ENCODE measurements around the gene BRIP1. TPM values are rescaled to one million over a fixed set of nuclear protein-coding genes. Genes with fewer than 3 reads are reported as not detected.

Gene BRIP1
- total RNA-seq, 3 donors from 2014 or later (not counting 1 experiment from before 2014, with no cell fraction given) = 2.7 to 3.7 (median 2.9) TPM

DNA sequence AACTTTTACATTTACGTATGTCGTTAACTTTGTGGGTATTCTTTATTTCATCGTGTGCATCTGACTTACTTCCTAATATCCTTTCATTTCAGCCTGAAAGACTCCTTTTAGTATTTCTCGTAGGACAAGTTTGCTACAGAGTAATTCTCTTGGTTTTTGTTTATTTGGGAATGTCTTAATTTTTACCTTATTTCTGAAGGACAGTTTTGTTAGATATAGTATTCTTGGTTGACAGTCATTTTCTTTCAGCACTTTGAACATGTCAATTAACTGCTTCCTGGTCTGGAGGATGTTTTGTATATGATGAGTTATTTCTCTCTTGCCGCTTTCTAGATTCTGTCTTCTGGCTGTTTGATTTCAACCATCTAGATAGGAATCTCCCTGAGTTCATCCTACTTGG is 163.1 kb downstream of the BRIP1 start:
- Mint-ChIP-seq H3K4me3 (no peak overlapping the region), H3K27ac (no peak overlapping the region), H3K36me3 (peaks cover 40% of the 10 kb centered on the region), H3K9me3 (peaks cover 20% of the 10 kb centered on the region in 2 donors), H3K27me3 (ENCODE audit: low read depth in 2 of 2) (no peaks in the 10 kb centered on the region), H3K4me1 (no peaks in the 10 kb centered on the region)
- no peaks in the 10 kb centered on the region for H3K27me3 ChIP-seq (ENCODE audit: control insufficient read depth, insufficient read depth, low read length)
- 100% methylated on average over 1 of the region's 5 CpGs for WGBS (ENCODE audit: insufficient coverage)
- TF ChIP-seq, protein P1, sequence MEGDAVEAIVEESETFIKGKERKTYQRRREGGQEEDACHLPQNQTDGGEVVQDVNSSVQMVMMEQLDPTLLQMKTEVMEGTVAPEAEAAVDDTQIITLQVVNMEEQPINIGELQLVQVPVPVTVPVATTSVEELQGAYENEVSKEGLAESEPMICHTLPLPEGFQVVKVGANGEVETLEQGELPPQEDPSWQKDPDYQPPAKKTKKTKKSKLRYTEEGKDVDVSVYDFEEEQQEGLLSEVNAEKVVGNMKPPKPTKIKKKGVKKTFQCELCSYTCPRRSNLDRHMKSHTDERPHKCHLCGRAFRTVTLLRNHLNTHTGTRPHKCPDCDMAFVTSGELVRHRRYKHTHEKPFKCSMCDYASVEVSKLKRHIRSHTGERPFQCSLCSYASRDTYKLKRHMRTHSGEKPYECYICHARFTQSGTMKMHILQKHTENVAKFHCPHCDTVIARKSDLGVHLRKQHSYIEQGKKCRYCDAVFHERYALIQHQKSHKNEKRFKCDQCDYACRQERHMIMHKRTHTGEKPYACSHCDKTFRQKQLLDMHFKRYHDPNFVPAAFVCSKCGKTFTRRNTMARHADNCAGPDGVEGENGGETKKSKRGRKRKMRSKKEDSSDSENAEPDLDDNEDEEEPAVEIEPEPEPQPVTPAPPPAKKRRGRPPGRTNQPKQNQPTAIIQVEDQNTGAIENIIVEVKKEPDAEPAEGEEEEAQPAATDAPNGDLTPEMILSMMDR (IDR thresholded peaks at IDR 0.05) = no peak
- no peaks in the 10 kb centered on the region for H3K4me1 ChIP-seq (ENCODE audit: control insufficient read depth, insufficient read depth, low read length)
- H3K36me3 ChIP-seq (ENCODE audit: control insufficient read depth, insufficient read depth, low read length) = no peaks in the 10 kb centered on the region
- intact Hi-C loops (cut with micrococcal nuclease) = no loop called here
- DNase-seq (no peak), ATAC-seq (no peak)
- peaks cover 10% of the 10 kb centered on the region for H3K9me3 ChIP-seq (ENCODE audit: control insufficient read depth, insufficient read depth, low read length)
- H3K4me3 ChIP-seq (ENCODE audit: low read length) = no peak overlapping the region
- H3K27ac ChIP-seq (ENCODE audit: low read length) = no peak overlapping the region

DNA sequence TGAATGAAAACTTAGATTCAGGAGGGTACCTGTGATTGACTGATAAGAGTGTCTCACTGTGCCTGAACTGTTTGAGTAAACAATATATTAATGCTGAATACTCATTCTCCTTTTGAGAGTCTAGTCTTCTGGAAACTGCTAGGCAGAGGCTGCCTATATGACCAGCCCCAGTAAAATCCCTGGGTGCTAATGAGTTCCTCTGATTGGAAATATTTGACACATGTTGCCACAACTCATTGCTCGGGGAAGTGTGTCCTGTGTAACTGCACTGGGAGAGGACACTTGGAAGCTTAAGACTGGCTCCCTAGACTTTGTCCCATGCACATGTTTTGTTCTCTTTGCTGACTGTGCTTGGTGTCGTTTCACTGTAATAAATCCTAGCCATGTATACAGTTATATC is 163.6 kb downstream of the BRIP1 start:
- no peak overlapping the region for H3K27ac Mint-ChIP-seq
- peaks cover 40% of the 10 kb centered on the region for H3K36me3 Mint-ChIP-seq
- Histone ChIP-seq H3K4me1 (ENCODE audit: control insufficient read depth, insufficient read depth, low read length) (no peaks in the 10 kb centered on the region), H3K27ac (ENCODE audit: low read length) (no peak overlapping the region), H3K4me3 (ENCODE audit: low read length) (no peak overlapping the region), H3K36me3 (ENCODE audit: control insufficient read depth, insufficient read depth, low read length) (no peaks in the 10 kb centered on the region), H3K27me3 (ENCODE audit: control insufficient read depth, insufficient read depth, low read length) (no peaks in the 10 kb centered on the region), H3K9me3 (ENCODE audit: control insufficient read depth, insufficient read depth, low read length) (peaks cover 10% of the 10 kb centered on the region)
- TF ChIP-seq, protein P1 (IDR thresholded peaks at IDR 0.05) = no peak
- H3K4me3 Mint-ChIP-seq = no peak overlapping the region
- ATAC-seq (no peak), DNase-seq (no peak)
- intact Hi-C loops (cut with micrococcal nuclease) = no loop called here
- WGBS (ENCODE audit: insufficient coverage) = 96% methylated on average over 2 of the region's 2 CpGs
- H3K9me3 Mint-ChIP-seq = peaks cover 18 to 20% of the 10 kb centered on the region in 2 donors
- no peaks in the 10 kb centered on the region for H3K4me1 Mint-ChIP-seq
- H3K27me3 Mint-ChIP-seq (ENCODE audit: low read depth in 2 of 2) = no peaks in the 10 kb centered on the region

DNA sequence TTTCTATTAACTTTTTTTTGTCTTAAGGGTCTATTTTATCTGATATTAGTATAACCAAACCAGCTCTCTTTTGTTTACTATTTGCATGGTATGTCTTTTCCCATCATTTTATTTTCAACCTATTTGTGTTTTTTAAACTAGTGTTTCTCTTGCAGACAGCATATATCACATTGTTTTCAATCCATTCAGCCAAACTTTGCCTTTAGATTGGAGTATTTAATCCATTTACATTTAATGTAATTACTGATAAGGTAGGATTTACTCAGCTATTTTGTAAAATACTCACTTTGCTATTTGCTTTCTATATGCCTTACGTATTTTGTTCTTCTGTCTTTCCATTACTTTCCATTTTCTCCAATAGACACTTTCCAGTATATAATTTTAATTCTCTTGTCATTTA is 164.3 kb downstream of the BRIP1 start:
- ATAC-seq (no peak), DNase-seq (no peak)
- Mint-ChIP-seq H3K4me1 (no peaks in the 10 kb centered on the region), H3K27ac (no peak overlapping the region), H3K27me3 (ENCODE audit: low read depth in 2 of 2) (no peaks in the 10 kb centered on the region), H3K4me3 (no peak overlapping the region), H3K36me3 (peaks cover 40% of the 10 kb centered on the region), H3K9me3 (peaks cover 17 to 18% of the 10 kb centered on the region in 2 donors)
- intact Hi-C loops (cut with micrococcal nuclease) = no loop called here
- Histone ChIP-seq H3K4me1 (ENCODE audit: control insufficient read depth, insufficient read depth, low read length) (no peaks in the 10 kb centered on the region), H3K4me3 (ENCODE audit: low read length) (no peak overlapping the region), H3K36me3 (ENCODE audit: control insufficient read depth, insufficient read depth, low read length) (no peaks in the 10 kb centered on the region), H3K27me3 (ENCODE audit: control insufficient read depth, insufficient read depth, low read length) (no peaks in the 10 kb centered on the region), H3K9me3 (ENCODE audit: control insufficient read depth, insufficient read depth, low read length) (peaks cover 10% of the 10 kb centered on the region), H3K27ac (ENCODE audit: low read length) (no peak overlapping the region)
- WGBS (ENCODE audit: insufficient coverage) = no CpG with 5 or more reads among the region's 1 CpG
- TF ChIP-seq, protein P1 (IDR thresholded peaks at IDR 0.05) = no peak

GRCh38 chr17:61698244-61698643 is 165.1 kb downstream of the BRIP1 start:
- Histone ChIP-seq H3K4me3 (ENCODE audit: low read length) (no peak overlapping the region), H3K27me3 (ENCODE audit: control insufficient read depth, insufficient read depth, low read length) (no peaks in the 10 kb centered on the region), H3K36me3 (ENCODE audit: control insufficient read depth, insufficient read depth, low read length) (no peaks in the 10 kb centered on the region), H3K27ac (ENCODE audit: low read length) (no peak overlapping the region), H3K4me1 (ENCODE audit: control insufficient read depth, insufficient read depth, low read length) (no peaks in the 10 kb centered on the region), H3K9me3 (ENCODE audit: control insufficient read depth, insufficient read depth, low read length) (peaks cover 10% of the 10 kb centered on the region)
- TF ChIP-seq, protein P1 (IDR thresholded peaks at IDR 0.05) = no peak
- no peaks in the 10 kb centered on the region for H3K4me1 Mint-ChIP-seq
- peaks cover 40% of the 10 kb centered on the region for H3K36me3 Mint-ChIP-seq
- H3K9me3 Mint-ChIP-seq = peaks cover 16 to 18% of the 10 kb centered on the region in 2 donors
- no peak overlapping the region for H3K4me3 Mint-ChIP-seq
- H3K27me3 Mint-ChIP-seq (ENCODE audit: low read depth in 2 of 2) = no peaks in the 10 kb centered on the region
- no peak for DNase-seq
- no peak for ATAC-seq
- intact Hi-C loops (cut with micrococcal nuclease) = no loop called here
- WGBS (ENCODE audit: insufficient coverage) = 96% methylated on average over 2 of the region's 2 CpGs
- H3K27ac Mint-ChIP-seq = no peak overlapping the region
